ENCODE measurements around the gene MEF2B.
A peak's percentile ranks its signal among the peaks of the same experiment; 100 is the strongest.
"Not testable (repeated sequence)": the region's sequence is repeated elsewhere in the genome, so short reads cannot be mapped to it uniquely, and the experiment has no call there.

The MEF2B gene

GRCh38 chr19:19193926-19194325 lies 23.9 kb upstream of the MEF2B start:
- DNase-seq (ENCODE audit: extremely low read depth in 1 of 2, low read depth in 1 of 2), result no peak

- no peak for DNase-seq (ENCODE audit: extremely low read depth in 1 of 2, low read depth in 1 of 2)
Measured at GRCh38 chr19:19192910-19193423, 22.9 kb upstream of the MEF2B start.

GRCh38 chr19:19192078-19192882 lies 22.2 kb upstream of the MEF2B start, which contains the start of the genes BORCS8 and RFXANK:
Gene BORCS8 (minus strand): TSS chr19:19192152. CDS start chr19:19192117, 35 bp downstream.
Gene RFXANK (plus strand): TSS chr19:19192258. CDS start chr19:19193947, 1,689 bp downstream.
- DNase-seq (ENCODE audit: extremely low read depth in 1 of 2, low read depth in 1 of 2), result peak; percentile 95 to 99

GRCh38 chr19:19191768-19192077 lies 21.7 kb upstream of the MEF2B start:
- DNase-seq (ENCODE audit: extremely low read depth in 1 of 2, low read depth in 1 of 2), result no peak

- no peak for DNase-seq (ENCODE audit: extremely low read depth in 1 of 2, low read depth in 1 of 2)
Measured at GRCh38 chr19:19186742-19187141, 16.7 kb upstream of the MEF2B start.

GRCh38 chr19:19185853-19186740 lies 16.0 kb upstream of the MEF2B start:
- peak in 1 of 2 donors; percentile 46 for DNase-seq (ENCODE audit: extremely low read depth in 1 of 2, low read depth in 1 of 2)

GRCh38 chr19:19181488-19181998 lies 11.5 kb upstream of the MEF2B start:
- DNase-seq (ENCODE audit: extremely low read depth in 1 of 2, low read depth in 1 of 2), result no peak

- no peak for DNase-seq (ENCODE audit: extremely low read depth in 1 of 2, low read depth in 1 of 2)
Measured at GRCh38 chr19:19179548-19180441, 9.7 kb upstream of the MEF2B start.

GRCh38 chr19:19176950-19177349 lies 6.9 kb upstream of the MEF2B start:
- no peak for DNase-seq (ENCODE audit: extremely low read depth in 1 of 2, low read depth in 1 of 2)

- not testable (repeated sequence) for DNase-seq (ENCODE audit: extremely low read depth in 1 of 2, low read depth in 1 of 2)
Measured at GRCh38 chr19:19173243-19173642, 3.2 kb upstream of the MEF2B start.

- DNase-seq (ENCODE audit: extremely low read depth in 1 of 2, low read depth in 1 of 2), result no peak
Measured at GRCh38 chr19:19171821-19172532, 1.9 kb upstream of the MEF2B start.

- DNase-seq (ENCODE audit: extremely low read depth in 1 of 2, low read depth in 1 of 2), result no peak
Measured at GRCh38 chr19:19170873-19171672, 1.0 kb upstream of the MEF2B start.

GRCh38 chr19:19169236-19170052 lies 619 bp downstream of the MEF2B start:
- DNase-seq (ENCODE audit: extremely low read depth in 1 of 2, low read depth in 1 of 2), result no peak

- DNase-seq (ENCODE audit: extremely low read depth in 1 of 2, low read depth in 1 of 2), result no peak
Measured at GRCh38 chr19:19167612-19168011, 2.5 kb downstream of the MEF2B start.

- DNase-seq (ENCODE audit: extremely low read depth in 1 of 2, low read depth in 1 of 2), result no peak
Measured at GRCh38 chr19:19165396-19165795, 4.7 kb downstream of the MEF2B start.

- no peak for DNase-seq (ENCODE audit: extremely low read depth in 1 of 2, low read depth in 1 of 2)
Measured at GRCh38 chr19:19162495-19162894, 7.6 kb downstream of the MEF2B start.

- no peak for DNase-seq (ENCODE audit: extremely low read depth in 1 of 2, low read depth in 1 of 2)
Measured at GRCh38 chr19:19160461-19161035, 9.5 kb downstream of the MEF2B start.

- DNase-seq (ENCODE audit: extremely low read depth in 1 of 2, low read depth in 1 of 2), result no peak
Measured at GRCh38 chr19:19159534-19159933, 10.5 kb downstream of the MEF2B start.

All from stimulated activated CD8-positive, alpha-beta memory T cell treated with anti-CD3 and anti-CD28 coated beads, Interleukin-7, amount 100 ng/mL, for 48 hours (primary cell).